GM12878 (cell line): ENCODE results near the gene RAC2. TPM values are rescaled to one million over a fixed set of nuclear protein-coding genes. Genes with fewer than 3 reads are reported as not detected.
A peak's percentile ranks its signal among the peaks of the same experiment; 100 is the strongest.

Experiments
- ETV6 ChIP-seq, 2 experiments: fragments of 450-650 bp in 1 of 2; IDR thresholded peaks in 1 of 2; conservative IDR thresholded peaks in 1 of 2; 2 replicates each; pipeline ENCODE4 v1.6.1; 2014; ENCODE audit warnings: antibody characterized with exemption in 1 of 2, borderline replicate concordance in 1 of 2, low read depth in 1 of 2, mild to moderate bottlenecking in 1 of 2, moderate library complexity in 1 of 2
- IRF5 ChIP-seq: fragments of 450-650 bp; IDR thresholded peaks from 2 replicates; pipeline ENCODE4 v1.6.1; 2017; ENCODE audit warnings: borderline replicate concordance
- KDM1A ChIP-seq: fragments of 200-600 bp; sonication (generic); IDR thresholded peaks from 2 replicates; pipeline ENCODE4 v1.6.1; 2016; ENCODE audit warnings: borderline replicate concordance
- MLLT1 ChIP-seq: fragments of 450-650 bp; IDR thresholded peaks from 2 replicates; pipeline ENCODE4 v1.6.1; 2016; ENCODE audit warnings: mild to moderate bottlenecking
- PML ChIP-seq: IDR thresholded peaks from 2 replicates; pipeline ENCODE4 v1.6.1; 2012; ENCODE audit warnings: low read length, inconsistent platforms
- POLR2AphosphoS2 ChIP-seq: IDR thresholded peaks from 2 replicates; pipeline ENCODE4 v1.6.1; 2011; ENCODE audit warnings: low read depth, mild to moderate bottlenecking, low read length, improper control_type of control experiment, moderate library complexity
- SKIL ChIP-seq: fragments of 450-650 bp; IDR thresholded peaks from 2 replicates; pipeline ENCODE4 v1.6.1; 2017; ENCODE audit warnings: mild to moderate bottlenecking, low read depth, inconsistent platforms; ENCODE audit not compliant: poor library complexity, severe bottlenecking
- SRF ChIP-seq, 2 experiments: IDR thresholded peaks; 2 replicates each; pipeline ENCODE4 v1.6.1; 2011; ENCODE audit warnings: low read depth in 2 of 2, low read length in 2 of 2, mild to moderate bottlenecking in 1 of 2, moderate library complexity in 1 of 2
- STAT1 ChIP-seq: fragments of 450-650 bp; conservative IDR thresholded peaks from 2 replicates; pipeline ENCODE4 v1.6.1; 2014; ENCODE audit warnings: antibody characterized with exemption, mild to moderate bottlenecking
- ZNF687 ChIP-seq: fragments of 450-650 bp; IDR thresholded peaks from 2 replicates; pipeline ENCODE4 v1.6.1; 2017; ENCODE audit warnings: mild to moderate bottlenecking, moderate library complexity
- polyA plus RNA-seq, 11 experiments: library from polyadenylated mRNA; depleted of rRNA in 4 of 11; unstranded in 6 of 11; stranded (reverse) in 5 of 11; fragments of >200 nt; fragmentation: Nextera tagmentation in 4 of 11; fragmentation: Illumina TruSeq in 1 of 11; extraction: Ambion mirVana in 4 of 11; extraction: Trizol in 1 of 11; gene quantifications; 1 replicate in 1 of 11; 2 replicates in 10 of 11; pipeline versions ENCODE4 v1.2.1 to v1.2.3, GENCODE V29; 2011 to 2016; ENCODE audit warnings: inconsistent platforms in 2 of 11, missing spikeins in 2 of 11, low read depth in 1 of 11
- total RNA-seq, 4 experiments: library from RNA; depleted of rRNA in 3 of 4; stranded (reverse); fragments of >200 nt in 3 of 4; fragmentation: Illumina TruSeq in 1 of 4; extraction: Trizol in 1 of 4; gene quantifications; 2 replicates each; pipeline versions ENCODE4 v1.2.1 to v1.2.3, GENCODE V29; 2013 to 2021

The RAC2 gene
- total and polyA plus RNA-seq, 10 of the 15 experiments (the other 5 are each of a cell fraction or from before 2014, with no cell fraction given) = 102 to 386 (median 304) TPM

GRCh38 chr22:37199760-37200108 lies 44.3 kb downstream of the RAC2 start (continued):
- no peak for TF ChIP-seq SKIL
- no peak for TF ChIP-seq PML
- peak; percentile 73 for TF ChIP-seq MLLT1
- TF ChIP-seq IRF5 = no peak
- TF ChIP-seq ZNF687 = peak; percentile 17
- TF ChIP-seq SRF (IDR thresholded peaks at IDR 0.05; ENCODE audit: low read depth in 2 of 2, low read length in 2 of 2) = no peak
- TF ChIP-seq STAT1 = no peak
- TF ChIP-seq ETV6 (conservative IDR thresholded peaks at IDR 0.05 in 1 of 2, IDR thresholded peaks at IDR 0.05 in 1 of 2; ENCODE audit: borderline replicate concordance in 1 of 2, low read depth in 1 of 2) = no peak
- no peak for TF ChIP-seq POLR2AphosphoS2
- TF ChIP-seq KDM1A = no peak
